CD4-positive, alpha-beta T cell (primary cell): ENCODE results near the gene ANO9. TPM values are rescaled to one million over a fixed set of nuclear protein-coding genes. Genes with fewer than 3 reads are reported as not detected.

Experiments
- ATAC-seq: fragments of 200-7000 bp; cut with Tn5 transposase; one replicate; pipeline ENCODE4 v1.10.0; 2022; ENCODE audit warnings: mild to moderate bottlenecking; ENCODE audit not compliant: poor library complexity
- CTCF ChIA-PET: fragments of 350-600 bp; sonication (Branson Sonifier 250); formaldehyde crosslinking; loops from one replicate; lab custom pipeline; 2021; ENCODE audit warnings: antibody characterized with exemption, inconsistent platforms; lab: Charles Lee
- POLR2A ChIA-PET: fragments of 350-600 bp; sonication (Branson Sonifier 250); formaldehyde crosslinking; loops from one replicate; lab custom pipeline; 2021; ENCODE audit warnings: antibody characterized with exemption, inconsistent platforms; lab: Charles Lee
- DNase-seq, 14 experiments: peaks; one replicate each; pipeline ENCODE4 v3.0.0-alpha.2; 2013 to 2020; ENCODE audit warnings: mixed read lengths in 2 of 14
- H3K27ac ChIP-seq, 2 donors: one replicate each; pipeline versions ENCODE4 v1.5.1 to v1.7.0; 2013; ENCODE audit warnings: low read length in 2 of 2, low read depth in 1 of 2, mild to moderate bottlenecking in 1 of 2
- H3K27me3 ChIP-seq, 2 experiments: 1 replicate in 1 of 2; 2 replicates in 1 of 2; pipeline versions ENCODE4 v1.6.1 to v1.7.0; 2013; ENCODE audit warnings: low read length in 2 of 2, control low read depth in 1 of 2, mild to moderate bottlenecking in 1 of 2, moderate library complexity in 1 of 2; ENCODE audit not compliant: insufficient read depth in 2 of 2, control insufficient read depth in 1 of 2
- H3K36me3 ChIP-seq: one replicate; pipeline ENCODE4 v1.6.1; 2013; ENCODE audit warnings: low read length, control low read depth; ENCODE audit not compliant: insufficient read depth
- H3K4me1 ChIP-seq: one replicate; pipeline ENCODE4 v1.6.1; 2013; ENCODE audit warnings: low read length, control low read depth; ENCODE audit not compliant: insufficient read depth
- H3K4me3 ChIP-seq: one replicate; pipeline ENCODE4 v1.5.1; 2013; ENCODE audit warnings: mild to moderate bottlenecking, low read length, moderate library complexity
- H3K9me3 ChIP-seq, 2 experiments: 1 replicate in 1 of 2; 2 replicates in 1 of 2; pipeline versions ENCODE4 v1.6.1 to v1.7.0; 2013; ENCODE audit warnings: low read length in 2 of 2, mild to moderate bottlenecking in 2 of 2, control low read depth in 1 of 2, moderate library complexity in 1 of 2; ENCODE audit not compliant: control insufficient read depth in 1 of 2, insufficient read depth in 1 of 2
- H3K27ac Mint-ChIP-seq: one replicate; pipeline ENCODE4 v1.8.0; 2020; ENCODE audit warnings: mixed read lengths
- H3K27me3 Mint-ChIP-seq: one replicate; pipeline ENCODE4 v1.8.0; 2021; ENCODE audit warnings: mixed read lengths
- H3K36me3 Mint-ChIP-seq: one replicate; pipeline ENCODE4 v1.8.0; 2021; ENCODE audit warnings: low read depth, mixed read lengths
- H3K4me1 Mint-ChIP-seq: one replicate; pipeline ENCODE4 v1.8.0; 2021; ENCODE audit warnings: low read depth, mixed read lengths
- H3K4me3 Mint-ChIP-seq: one replicate; pipeline ENCODE4 v1.8.0; 2020; ENCODE audit warnings: mild to moderate bottlenecking, mixed read lengths
- H3K9me3 Mint-ChIP-seq: one replicate; pipeline ENCODE4 v1.8.0; 2020; ENCODE audit warnings: mixed read lengths
- CTCF ChIP-seq: fragments of 200-600 bp; IDR thresholded peaks from one replicate; pipeline ENCODE4 v1.8.0; 2022; ENCODE audit warnings: antibody characterized with exemption, mild to moderate bottlenecking
- intact Hi-C, 2 experiments: fragments of 100-400 bp; cut with DNase I in 1 of 2; cut with micrococcal nuclease in 1 of 2; formaldehyde crosslinking; loops; one replicate each; pipeline versions ENCODE4 v1.15.1 to v1.9.0; 2023 to 2025; cut with DNase I, micrococcal nuclease
- total RNA-seq, 174 experiments: library from RNA in 2 of 174; stranded (reverse) in 2 of 174; gene quantifications; one replicate each; pipeline ENCODE4 v1.2.3 and lab custom pipeline; 2021 to 2026

ANO9 gene
- total RNA-seq, 2 experiments from 2014 or later, result 109 to 114 TPM

GRCh38 chr11:474914-475506 is 33.2 kb upstream of the ANO9 start:
- no peak overlapping the region for H3K27ac ChIP-seq
- ATAC-seq, result no peak
- H3K4me3 ChIP-seq, result no peak overlapping the region
- CTCF ChIA-PET, result no interaction called here
- no peak overlapping the region for H3K4me3 Mint-ChIP-seq
- POLR2A ChIA-PET, result no interaction called here
- H3K27me3 Mint-ChIP-seq, result no peaks in the 10 kb centered on the region
- H3K36me3 Mint-ChIP-seq, result no peaks in the 10 kb centered on the region
- no peaks in the 10 kb centered on the region for H3K4me1 Mint-ChIP-seq
- H3K27ac Mint-ChIP-seq, result no peak overlapping the region
- H3K27me3 ChIP-seq, result no peaks in the 10 kb centered on the region
- no peaks in the 10 kb centered on the region for H3K36me3 ChIP-seq
- no peak for DNase-seq
- TF ChIP-seq CTCF, result no peak
- H3K9me3 Mint-ChIP-seq, result no peaks in the 10 kb centered on the region
- intact Hi-C loops, result no loop called here
- H3K4me1 ChIP-seq, result no peaks in the 10 kb centered on the region
- H3K9me3 ChIP-seq, result no peaks in the 10 kb centered on the region

- Mint-ChIP-seq H3K4me3 (no peak overlapping the region), H3K36me3 (no peaks in the 10 kb centered on the region)
- intact Hi-C loops, result no loop called here
Observed at GRCh38 chr11:473962-474785, 32.4 kb upstream of the ANO9 start.

GRCh38 chr11:473415-473814 is 31.6 kb upstream of the ANO9 start:
- intact Hi-C loops, result no loop called here
- no peak overlapping the region for H3K4me3 Mint-ChIP-seq
- DNase-seq (no peak), ATAC-seq (no peak)
- H3K27me3 ChIP-seq, result no peaks in the 10 kb centered on the region
- no peaks in the 10 kb centered on the region for H3K9me3 ChIP-seq
- no peak overlapping the region for H3K27ac Mint-ChIP-seq
- H3K27me3 Mint-ChIP-seq, result no peaks in the 10 kb centered on the region
- H3K27ac ChIP-seq, result no peak overlapping the region
- H3K36me3 Mint-ChIP-seq, result no peaks in the 10 kb centered on the region
- H3K9me3 Mint-ChIP-seq, result no peaks in the 10 kb centered on the region
- ChIA-PET POLR2A (no interaction called here), CTCF (no interaction called here)
- no peaks in the 10 kb centered on the region for H3K36me3 ChIP-seq
- no peaks in the 10 kb centered on the region for H3K4me1 Mint-ChIP-seq
- no peak overlapping the region for H3K4me3 ChIP-seq
- H3K4me1 ChIP-seq, result no peaks in the 10 kb centered on the region
- no peak for TF ChIP-seq CTCF

More at GRCh38 chr11:473962-474785, 32.4 kb upstream of the ANO9 start:
- Histone ChIP-seq H3K4me3 (no peak overlapping the region), H3K4me1 (no peaks in the 10 kb centered on the region), H3K36me3 (no peaks in the 10 kb centered on the region), H3K27ac (no peak overlapping the region), H3K27me3 (no peaks in the 10 kb centered on the region), H3K9me3 (no peaks in the 10 kb centered on the region)
- Mint-ChIP-seq H3K4me1 (no peaks in the 10 kb centered on the region), H3K27ac (no peak overlapping the region), H3K9me3 (no peaks in the 10 kb centered on the region), H3K27me3 (no peaks in the 10 kb centered on the region)
- ChIA-PET CTCF (no interaction called here), POLR2A (no interaction called here)
- no peak for DNase-seq
- ATAC-seq, result no peak
- TF ChIP-seq CTCF, result no peak
